NCI-H748 (cell line): ENCODE results near the gene FRYL.

Experiments
- DNase-seq: peaks from one replicate; lab custom pipeline; 2025; ENCODE audit not compliant: unreplicated experiment; lab: John Stamatoyannopoulos, UW

Gene FRYL

GRCh38 chr4:48570646-48571220, 209.3 kb downstream of the FRYL start:
- no peak for DNase-seq

- no peak for DNase-seq
These were observed 214.1 kb downstream of the FRYL start for GRCh38 chr4:48566034-48566384.

- DNase-seq: no peak
These were observed 214.6 kb downstream of the FRYL start for GRCh38 chr4:48565362-48566033.

- no peak for DNase-seq
These were observed 215.9 kb downstream of the FRYL start for GRCh38 chr4:48564151-48564550.

- DNase-seq: no peak
These were observed 221.3 kb downstream of the FRYL start for GRCh38 chr4:48558819-48559218.

GRCh38 chr4:48558026-48558425, 222.1 kb downstream of the FRYL start:
- DNase-seq: no peak

GRCh38 chr4:48557478-48557877, 222.6 kb downstream of the FRYL start:
- DNase-seq: peak; percentile 1

- DNase-seq: no peak
These were observed 223.8 kb downstream of the FRYL start for GRCh38 chr4:48556268-48556667.

- DNase-seq: no peak
These were observed 225.5 kb downstream of the FRYL start for GRCh38 chr4:48554606-48555005.

GRCh38 chr4:48553720-48554119, 226.4 kb downstream of the FRYL start:
- no peak for DNase-seq

GRCh38 chr4:48546336-48546735, 233.7 kb downstream of the FRYL start:
- peak; percentile 22 for DNase-seq

- no peak for DNase-seq
These were observed 236.3 kb downstream of the FRYL start for GRCh38 chr4:48543796-48544195.

- DNase-seq: no peak
These were observed 237.2 kb downstream of the FRYL start for GRCh38 chr4:48542888-48543287.

- DNase-seq: no peak
These were observed 240.5 kb downstream of the FRYL start for GRCh38 chr4:48539597-48539996.

GRCh38 chr4:48538358-48538757, 241.7 kb downstream of the FRYL start:
- DNase-seq: peak; percentile 34

GRCh38 chr4:48526406-48526805, 253.7 kb downstream of the FRYL start:
- DNase-seq: no peak

- DNase-seq: no peak
These were observed 261.9 kb downstream of the FRYL start for GRCh38 chr4:48518143-48518542.

GRCh38 chr4:48509543-48509942, 270.5 kb downstream of the FRYL start:
- DNase-seq: no peak

GRCh38 chr4:48506716-48507115, 273.4 kb downstream of the FRYL start:
- no peak for DNase-seq

- no peak for DNase-seq
These were observed 275.7 kb downstream of the FRYL start for GRCh38 chr4:48504352-48504751.

- DNase-seq: no peak
These were observed 276.1 kb downstream of the FRYL start for GRCh38 chr4:48504026-48504330.

- DNase-seq: no peak
These were observed 276.6 kb downstream of the FRYL start for GRCh38 chr4:48503233-48504025.
